ENCODE results near the gene RAVER2. TPM values are rescaled to one million over a fixed set of nuclear protein-coding genes. Genes with fewer than 3 reads are reported as not detected.
"Not testable (repeated sequence)": the region's sequence is repeated elsewhere in the genome, so short reads cannot be mapped to it uniquely, and the experiment has no call there.

The RAVER2 gene
- total and polyA plus RNA-seq, 2 donors: 7.2 to 25.7 TPM

- peaks cover 1% of the 10 kb centered on the region for H3K36me3 ChIP-seq (ENCODE audit: insufficient read depth)
- no peak overlapping the region for H3K4me3 ChIP-seq (ENCODE audit: low read depth, low read length)
- 95% methylated on average over 6 of the region's 6 CpGs for WGBS
- no peak overlapping the region for H3K27ac ChIP-seq (ENCODE audit: low read depth)
- no peak for DNase-seq (ENCODE audit: extremely low spot score)
- no peaks in the 10 kb centered on the region for H3K4me1 ChIP-seq (ENCODE audit: insufficient read depth)
Measured at GRCh38 chr1:64801851-64802523, 57.1 kb downstream of the RAVER2 start.

GRCh38 chr1:64809309-64809708 lies 64.4 kb downstream of the RAVER2 start:
- H3K36me3 ChIP-seq (ENCODE audit: insufficient read depth): peaks cover 5% of the 10 kb centered on the region
- no peaks in the 10 kb centered on the region for H3K4me1 ChIP-seq (ENCODE audit: insufficient read depth)
- no peak overlapping the region for H3K4me3 ChIP-seq (ENCODE audit: low read depth, low read length)
- no peak overlapping the region for H3K27ac ChIP-seq (ENCODE audit: low read depth)
- DNase-seq (ENCODE audit: extremely low spot score): no peak

GRCh38 chr1:64810001-64810400 lies 65.1 kb downstream of the RAVER2 start:
- H3K4me1 ChIP-seq (ENCODE audit: insufficient read depth): no peaks in the 10 kb centered on the region
- peaks cover 5% of the 10 kb centered on the region for H3K36me3 ChIP-seq (ENCODE audit: insufficient read depth)
- no peak for DNase-seq (ENCODE audit: extremely low spot score)
- WGBS: 79% methylated on average over 1 of the region's 1 CpG
- H3K4me3 ChIP-seq (ENCODE audit: low read depth, low read length): no peak overlapping the region
- no peak overlapping the region for H3K27ac ChIP-seq (ENCODE audit: low read depth)

- DNase-seq (ENCODE audit: extremely low spot score): no peak
- Histone ChIP-seq H3K27ac (ENCODE audit: low read depth) (no peak overlapping the region), H3K4me1 (ENCODE audit: insufficient read depth) (no peaks in the 10 kb centered on the region), H3K36me3 (ENCODE audit: insufficient read depth) (peaks cover 4% of the 10 kb centered on the region), H3K4me3 (ENCODE audit: low read depth, low read length) (no peak overlapping the region)
- WGBS: 94% methylated on average over 6 of the region's 6 CpGs
Measured at GRCh38 chr1:64811131-64811530, 66.3 kb downstream of the RAVER2 start.

GRCh38 chr1:64814427-64814826 lies 69.6 kb downstream of the RAVER2 start:
- H3K27ac ChIP-seq (ENCODE audit: low read depth): no peak overlapping the region
- 96% methylated on average over 1 of the region's 1 CpG for WGBS
- DNase-seq (ENCODE audit: extremely low spot score): no peak
- no peaks in the 10 kb centered on the region for H3K4me1 ChIP-seq (ENCODE audit: insufficient read depth)
- no peak overlapping the region for H3K4me3 ChIP-seq (ENCODE audit: low read depth, low read length)
- peaks cover 4% of the 10 kb centered on the region for H3K36me3 ChIP-seq (ENCODE audit: insufficient read depth)

- not testable (repeated sequence) for H3K4me1 ChIP-seq (ENCODE audit: insufficient read depth); H3K27ac ChIP-seq (ENCODE audit: low read depth); H3K36me3 ChIP-seq (ENCODE audit: insufficient read depth); H3K4me3 ChIP-seq (ENCODE audit: low read depth, low read length); DNase-seq (ENCODE audit: extremely low spot score)
- WGBS: 93% methylated on average over 5 of the region's 5 CpGs
Measured at GRCh38 chr1:64817364-64817763, 72.5 kb downstream of the RAVER2 start.

GRCh38 chr1:64820572-64820971 lies 75.7 kb downstream of the RAVER2 start:
- H3K4me1 ChIP-seq (ENCODE audit: insufficient read depth); DNase-seq (ENCODE audit: extremely low spot score); H3K36me3 ChIP-seq (ENCODE audit: insufficient read depth); H3K4me3 ChIP-seq (ENCODE audit: low read depth, low read length); H3K27ac ChIP-seq (ENCODE audit: low read depth): not testable (repeated sequence)
- WGBS: over 99% methylated on average over 3 of the region's 3 CpGs

GRCh38 chr1:64822621-64823020 lies 77.7 kb downstream of the RAVER2 start:
- 36% methylated on average over 1 of the region's 1 CpG for WGBS
- H3K4me3 ChIP-seq (ENCODE audit: low read depth, low read length): no peak overlapping the region
- no peak for DNase-seq (ENCODE audit: extremely low spot score)
- no peaks in the 10 kb centered on the region for H3K4me1 ChIP-seq (ENCODE audit: insufficient read depth)
- no peak overlapping the region for H3K27ac ChIP-seq (ENCODE audit: low read depth)
- H3K36me3 ChIP-seq (ENCODE audit: insufficient read depth): no peaks in the 10 kb centered on the region

GRCh38 chr1:64823691-64824476 lies 79.0 kb downstream of the RAVER2 start:
- peak; percentile 62 for DNase-seq (ENCODE audit: extremely low spot score)
- Histone ChIP-seq H3K4me1 (ENCODE audit: insufficient read depth) (no peaks in the 10 kb centered on the region), H3K36me3 (ENCODE audit: insufficient read depth) (no peaks in the 10 kb centered on the region), H3K27ac (ENCODE audit: low read depth) (no peak overlapping the region), H3K4me3 (ENCODE audit: low read depth, low read length) (no peak overlapping the region)
- WGBS: 51% methylated on average over 11 of the region's 11 CpGs

GRCh38 chr1:64826991-64827390 lies 82.1 kb downstream of the RAVER2 start:
- Histone ChIP-seq H3K4me1 (ENCODE audit: insufficient read depth) (no peaks in the 10 kb centered on the region), H3K27ac (ENCODE audit: low read depth) (no peak overlapping the region), H3K36me3 (ENCODE audit: insufficient read depth) (no peaks in the 10 kb centered on the region), H3K4me3 (ENCODE audit: low read depth, low read length) (no peak overlapping the region)
- no peak for DNase-seq (ENCODE audit: extremely low spot score)
- WGBS: 89% methylated on average over 5 of the region's 5 CpGs

GRCh38 chr1:64828829-64829228 lies 84.0 kb downstream of the RAVER2 start:
- WGBS: 59% methylated on average over 1 of the region's 1 CpG
- Histone ChIP-seq H3K4me3 (ENCODE audit: low read depth, low read length) (no peak overlapping the region), H3K27ac (ENCODE audit: low read depth) (no peak overlapping the region), H3K4me1 (ENCODE audit: insufficient read depth) (no peaks in the 10 kb centered on the region), H3K36me3 (ENCODE audit: insufficient read depth) (no peaks in the 10 kb centered on the region)
- no peak for DNase-seq (ENCODE audit: extremely low spot score)

- H3K27ac ChIP-seq (ENCODE audit: low read depth): no peak overlapping the region
- DNase-seq (ENCODE audit: extremely low spot score): no peak
- 72% methylated on average over 8 of the region's 8 CpGs for WGBS
- no peaks in the 10 kb centered on the region for H3K4me1 ChIP-seq (ENCODE audit: insufficient read depth)
- no peak overlapping the region for H3K4me3 ChIP-seq (ENCODE audit: low read depth, low read length)
- no peaks in the 10 kb centered on the region for H3K36me3 ChIP-seq (ENCODE audit: insufficient read depth)
Measured at GRCh38 chr1:64829411-64830029, 84.6 kb downstream of the RAVER2 start.

- Histone ChIP-seq H3K27ac (ENCODE audit: low read depth) (no peak overlapping the region), H3K4me3 (ENCODE audit: low read depth, low read length) (no peak overlapping the region), H3K4me1 (ENCODE audit: insufficient read depth) (no peaks in the 10 kb centered on the region), H3K36me3 (ENCODE audit: insufficient read depth) (no peaks in the 10 kb centered on the region)
- DNase-seq (ENCODE audit: extremely low spot score): no peak
- 71% methylated on average over 5 of the region's 5 CpGs for WGBS
Measured at GRCh38 chr1:64830030-64830651, 85.3 kb downstream of the RAVER2 start.

GRCh38 chr1:64834734-64835133 lies 89.9 kb downstream of the RAVER2 start:
- H3K27ac ChIP-seq (ENCODE audit: low read depth): no peak overlapping the region
- H3K36me3 ChIP-seq (ENCODE audit: insufficient read depth): peaks cover 2% of the 10 kb centered on the region
- no peaks in the 10 kb centered on the region for H3K4me1 ChIP-seq (ENCODE audit: insufficient read depth)
- no peak overlapping the region for H3K4me3 ChIP-seq (ENCODE audit: low read depth, low read length)
- no peak for DNase-seq (ENCODE audit: extremely low spot score)
